Fibroblast of gingiva (primary cell): ENCODE measurements around the gene AOPEP.
"Not testable (repeated sequence)": the region's sequence is repeated elsewhere in the genome, so short reads cannot be mapped to it uniquely, and the experiment has no call there.

ENCODE experiments used
- DNase-seq: peaks from one replicate; pipeline ENCODE4 v3.0.0-alpha.2; 2011; ENCODE audit warnings: low read depth

The AOPEP gene

DNA sequence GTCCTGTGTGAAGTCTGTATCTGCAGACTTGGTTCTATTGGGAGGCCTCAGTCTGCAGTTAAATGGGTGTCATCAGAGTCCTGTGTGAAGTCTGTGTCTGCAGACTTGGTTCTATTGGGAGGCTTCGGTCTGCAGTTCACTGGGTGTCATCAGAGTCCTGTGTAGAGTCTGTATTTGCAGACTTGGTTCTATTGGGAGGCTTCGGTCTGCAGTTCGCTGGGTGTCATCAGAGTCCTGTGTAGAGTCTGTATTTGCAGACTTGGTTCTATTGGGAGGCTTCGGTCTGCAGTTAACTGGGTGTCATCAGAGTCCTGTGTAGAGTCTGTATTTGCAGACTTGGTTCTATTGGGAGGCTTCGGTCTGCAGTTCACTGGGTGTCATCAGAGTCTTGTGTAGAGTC, 239.1 kb downstream of the AOPEP start:
- not testable (repeated sequence) for DNase-seq

DNA sequence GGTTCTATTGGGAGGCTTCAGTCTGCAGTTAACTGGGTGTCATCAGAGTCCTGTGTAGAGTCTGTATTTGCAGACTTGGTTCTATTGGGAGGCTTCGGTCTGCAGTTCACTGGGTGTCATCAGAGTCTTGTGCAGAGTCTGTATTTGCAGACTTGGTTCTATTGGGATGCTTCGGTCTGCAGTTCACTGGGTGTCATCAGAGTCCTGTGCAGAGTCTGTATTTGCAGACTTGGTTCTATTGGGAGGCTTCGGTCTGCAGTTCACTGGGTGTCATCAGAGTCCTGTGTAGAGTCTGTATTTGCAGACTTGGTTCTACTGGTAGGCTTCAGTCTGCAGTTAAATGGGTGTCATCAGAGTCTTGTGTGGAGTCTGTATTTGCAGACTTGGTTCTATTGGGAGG, 239.5 kb downstream of the AOPEP start:
- not testable (repeated sequence) for DNase-seq

DNA sequence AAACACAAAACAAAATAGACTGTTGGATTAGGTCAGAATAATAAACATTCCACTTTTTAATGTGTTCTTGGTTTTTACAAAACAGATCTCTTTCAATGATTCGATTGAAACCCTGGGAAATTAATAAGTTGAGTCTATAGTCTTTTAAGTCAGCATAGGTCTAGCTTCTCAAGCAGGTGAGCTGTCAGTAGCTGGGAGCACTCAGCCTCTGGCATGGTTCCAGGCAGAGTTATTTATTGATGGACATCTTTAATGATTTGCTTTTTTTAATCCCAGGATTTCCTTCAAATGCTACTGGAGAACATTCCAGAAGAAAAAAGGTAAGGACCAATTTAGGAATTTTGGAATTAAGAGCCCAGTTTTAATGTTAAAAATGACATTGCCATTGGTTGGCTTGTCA, 241.0 kb downstream of the AOPEP start:
- DNase-seq = no peak

DNA sequence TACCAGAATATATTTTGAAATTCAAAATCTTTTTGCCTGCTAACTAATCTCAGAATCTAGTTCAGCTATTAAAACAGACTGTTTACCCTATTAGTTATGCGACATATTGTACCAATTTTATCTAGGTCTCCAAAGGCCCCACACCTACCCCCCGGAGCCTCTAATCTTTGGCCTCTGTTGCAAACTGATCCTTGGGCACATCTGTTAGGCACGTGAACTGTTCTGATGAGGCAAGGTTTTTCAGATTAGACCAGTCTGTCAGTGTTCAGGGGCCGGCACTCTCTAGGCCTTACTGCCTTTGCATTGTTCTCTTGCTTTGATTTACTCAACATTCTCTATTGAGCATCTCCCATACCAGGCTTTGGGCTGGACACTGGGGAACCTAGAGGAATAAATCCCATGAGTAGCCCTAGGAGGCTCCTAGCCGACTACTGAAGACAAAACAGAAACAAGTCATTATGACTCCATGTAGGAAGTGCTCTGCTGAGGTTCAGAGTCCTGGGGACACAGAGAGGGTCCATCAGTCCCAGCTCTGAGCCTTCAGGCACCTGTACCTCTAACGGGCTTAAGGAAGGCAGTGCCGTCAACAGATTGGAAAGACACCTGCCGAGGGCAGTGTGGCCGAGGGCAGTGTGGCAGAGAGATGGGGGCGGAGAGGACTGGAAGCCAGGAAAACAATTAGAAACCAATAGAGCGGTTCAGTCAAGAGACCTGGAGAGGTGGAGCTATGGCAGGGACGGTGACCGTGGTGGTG, 245.1 kb downstream of the AOPEP start:
- DNase-seq = peak; percentile 44

DNA sequence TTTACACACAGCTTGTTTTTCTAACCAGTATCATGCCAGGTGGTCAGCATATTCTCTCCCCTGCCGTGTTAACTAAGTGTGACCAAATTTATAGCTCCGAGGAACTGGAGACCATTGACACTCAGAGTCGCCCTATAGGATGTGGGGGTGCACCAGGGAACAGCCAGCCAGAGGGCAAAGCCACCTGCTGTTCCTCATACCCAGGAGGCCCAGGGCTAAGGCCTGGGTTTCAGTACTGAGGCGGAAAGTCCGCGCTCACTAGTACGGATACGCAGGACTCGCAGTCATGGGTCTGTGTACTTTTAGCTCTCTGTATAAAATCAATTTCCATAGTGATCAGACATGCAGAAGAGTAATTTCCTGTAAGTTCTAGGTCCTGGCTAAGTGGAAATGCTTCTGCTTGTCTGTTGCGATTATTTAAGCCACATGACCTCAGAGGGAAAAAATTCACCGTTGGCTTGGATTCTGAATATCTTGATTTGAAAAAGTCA, 247.0 kb downstream of the AOPEP start:
- peak; percentile 68 for DNase-seq

DNA sequence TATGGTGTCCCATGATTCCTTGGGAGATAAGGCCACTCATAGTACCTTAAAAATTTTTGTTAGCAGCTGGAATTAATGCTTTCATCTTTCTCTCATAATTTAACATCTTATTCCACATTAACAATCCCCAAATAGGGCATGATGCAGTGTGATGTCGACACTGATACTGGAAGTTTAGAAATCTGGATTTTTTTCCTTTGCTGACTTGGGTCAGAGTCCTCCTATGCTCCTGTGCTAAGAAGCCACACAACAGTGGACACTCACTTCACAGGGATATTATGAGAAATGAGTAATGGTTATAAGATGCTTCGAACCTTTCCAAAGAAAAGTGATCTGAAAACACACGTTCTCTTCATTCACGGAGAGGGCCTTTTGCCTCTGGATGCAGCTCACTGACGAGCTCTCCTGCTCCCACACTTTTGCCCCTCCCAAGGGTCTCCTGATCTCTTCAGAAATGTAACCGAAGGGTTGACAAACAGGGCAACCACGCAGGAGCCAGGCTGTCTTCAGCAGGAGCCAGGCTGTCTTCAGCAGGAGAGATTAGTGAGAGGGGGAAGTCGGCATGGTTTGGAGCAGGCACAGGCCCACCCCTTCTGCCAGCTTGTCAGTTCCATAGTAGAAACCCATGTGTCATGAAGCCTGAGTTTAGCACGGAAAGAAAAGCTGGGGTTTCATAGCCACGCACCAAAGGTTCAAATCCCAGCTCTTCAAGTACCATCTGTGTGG, 247.8 kb downstream of the AOPEP start:
- peak; percentile 64 for DNase-seq

DNA sequence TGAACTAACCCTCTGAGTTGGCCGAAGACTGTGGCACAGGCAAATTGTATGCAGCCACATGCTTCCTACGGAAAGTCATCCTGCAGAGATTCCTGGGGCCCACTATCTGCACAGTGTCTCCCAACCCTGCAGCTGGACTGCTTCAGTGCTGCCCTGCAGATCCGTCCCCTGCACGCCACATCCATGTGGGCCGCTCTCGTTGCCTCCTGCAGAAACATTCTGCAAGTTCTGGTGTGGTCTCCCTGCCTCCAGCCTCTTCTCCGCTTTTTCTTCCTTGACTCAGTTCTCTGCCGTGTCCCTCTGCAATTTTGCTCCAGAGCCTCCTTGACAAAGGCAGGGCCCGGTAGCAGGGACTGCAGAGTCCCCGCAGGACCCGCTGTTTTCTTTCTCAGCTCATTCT, 249.0 kb downstream of the AOPEP start:
- no peak for DNase-seq

DNA sequence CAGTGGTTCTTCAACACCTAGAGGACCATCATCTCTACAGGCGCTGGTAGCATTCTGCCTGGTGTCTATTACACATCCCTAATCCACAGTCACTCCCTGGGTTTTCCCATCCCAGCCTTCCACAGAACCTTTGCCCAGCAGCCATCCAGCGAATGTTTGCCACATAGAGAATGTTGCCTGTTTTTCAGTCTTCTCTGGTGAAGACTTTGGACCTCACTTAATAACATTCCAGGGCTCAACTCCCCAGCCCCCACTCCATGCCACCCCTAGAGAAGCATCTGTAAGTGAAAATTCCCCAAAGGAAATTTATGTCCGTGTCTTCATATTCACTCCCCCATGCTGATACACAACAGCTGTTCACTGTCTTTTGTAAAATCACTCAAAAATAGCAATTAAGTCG, 249.6 kb downstream of the AOPEP start:
- DNase-seq = no peak

DNA sequence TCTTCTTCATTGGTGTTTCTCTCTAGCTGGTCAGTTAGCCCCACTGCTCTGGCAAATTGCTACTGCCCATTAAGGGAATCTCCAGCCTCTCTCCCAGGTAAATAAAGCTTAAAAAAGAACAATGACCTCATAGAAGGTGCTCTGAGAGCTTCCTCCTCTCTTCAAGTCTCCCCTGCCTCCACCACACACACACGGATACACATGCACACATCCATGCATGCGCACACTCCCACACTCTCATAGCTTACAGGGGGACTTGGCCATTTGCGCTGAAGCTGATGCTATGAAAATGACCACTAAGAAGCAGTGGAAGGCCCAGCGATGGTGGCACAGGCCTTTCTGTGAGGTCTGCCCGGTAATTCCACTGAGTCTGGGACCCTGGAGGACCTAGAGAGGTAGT, 250.9 kb downstream of the AOPEP start:
- DNase-seq = no peak

DNA sequence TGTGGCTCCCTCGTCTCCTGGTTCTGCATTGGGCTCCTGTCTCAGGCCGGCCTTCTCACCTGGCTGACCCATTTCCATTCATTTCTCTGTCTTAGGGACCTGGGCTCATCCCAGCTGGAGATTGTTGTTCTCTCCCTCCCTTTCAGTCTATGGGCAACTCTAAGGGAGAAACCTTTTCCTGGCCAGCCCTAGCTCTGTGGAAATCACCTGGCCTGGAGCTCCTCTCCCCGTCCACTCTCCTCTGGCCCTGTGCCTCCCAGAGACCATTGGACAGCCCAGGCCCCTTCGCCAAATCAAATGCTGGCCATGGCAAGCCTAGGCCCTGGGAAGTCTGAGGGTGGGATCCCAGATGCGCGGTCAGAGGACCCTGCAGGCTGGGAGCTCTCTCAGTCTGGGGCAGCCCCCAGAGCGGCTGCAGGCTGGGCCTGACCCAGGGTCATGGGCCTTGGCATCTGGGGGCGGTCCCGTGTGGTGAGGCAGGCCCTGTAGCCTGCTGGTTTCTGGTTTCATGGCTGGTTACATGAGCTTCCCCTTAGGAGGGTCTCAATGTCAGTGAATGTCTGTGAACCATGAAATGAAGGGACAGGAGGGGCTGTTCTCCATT, 253.5 kb downstream of the AOPEP start:
- DNase-seq = no peak

DNA sequence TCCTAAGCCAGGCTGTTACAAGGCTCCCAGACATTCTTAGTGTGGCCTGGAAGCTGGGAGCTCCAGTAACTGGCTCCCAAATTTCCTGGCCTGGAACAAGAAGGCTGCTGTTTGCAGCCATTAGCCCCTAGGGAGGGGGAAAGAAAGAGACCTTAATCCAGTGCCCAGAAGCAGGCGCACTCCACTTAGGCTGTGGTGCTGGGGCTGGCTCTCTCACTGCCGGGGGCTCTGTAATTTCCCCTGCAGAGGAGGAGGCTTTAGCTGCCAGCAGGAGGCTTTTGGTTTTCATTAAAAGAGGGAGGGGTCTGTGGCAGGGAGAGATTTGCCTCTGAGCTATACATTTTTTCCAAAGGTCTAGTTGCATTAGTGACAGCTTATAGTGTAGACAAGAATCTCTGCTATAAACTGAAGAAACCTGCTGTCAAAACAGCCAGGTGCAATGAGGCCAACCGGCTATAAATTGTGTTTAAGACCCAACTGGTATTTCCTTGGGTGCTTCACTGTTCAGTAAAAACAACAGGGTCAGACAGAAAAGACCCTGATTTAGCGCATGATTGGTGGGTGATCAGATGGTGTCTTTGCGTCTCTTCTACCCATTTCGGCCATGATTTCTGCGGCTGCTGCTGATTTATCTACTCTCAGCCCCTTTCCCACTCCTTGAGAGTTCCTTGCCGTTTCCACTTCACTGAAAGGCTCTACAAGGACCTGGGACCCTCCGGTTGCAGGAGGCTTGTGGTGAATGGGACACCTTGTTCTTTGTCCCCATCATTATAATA, 254.6 kb downstream of the AOPEP start:
- no peak for DNase-seq

DNA sequence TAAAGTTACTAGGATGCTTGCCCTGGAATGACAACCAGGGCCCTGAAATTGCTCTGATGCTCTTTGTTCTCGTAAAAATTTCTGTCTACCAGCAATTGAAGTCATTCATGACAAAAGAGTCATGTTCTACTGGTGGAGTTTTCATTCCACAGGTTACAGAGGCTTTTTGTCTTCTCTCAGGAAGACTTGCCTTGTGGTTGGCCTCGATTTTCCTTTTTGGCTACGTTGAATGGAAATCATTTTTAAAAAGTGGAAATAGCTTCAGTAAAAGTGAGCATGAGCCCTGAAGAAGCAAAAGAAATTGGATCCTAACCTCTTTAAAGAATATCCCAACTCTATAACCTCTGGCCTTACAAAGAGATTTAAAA, 255.2 kb downstream of the AOPEP start:
- no peak for DNase-seq

DNA sequence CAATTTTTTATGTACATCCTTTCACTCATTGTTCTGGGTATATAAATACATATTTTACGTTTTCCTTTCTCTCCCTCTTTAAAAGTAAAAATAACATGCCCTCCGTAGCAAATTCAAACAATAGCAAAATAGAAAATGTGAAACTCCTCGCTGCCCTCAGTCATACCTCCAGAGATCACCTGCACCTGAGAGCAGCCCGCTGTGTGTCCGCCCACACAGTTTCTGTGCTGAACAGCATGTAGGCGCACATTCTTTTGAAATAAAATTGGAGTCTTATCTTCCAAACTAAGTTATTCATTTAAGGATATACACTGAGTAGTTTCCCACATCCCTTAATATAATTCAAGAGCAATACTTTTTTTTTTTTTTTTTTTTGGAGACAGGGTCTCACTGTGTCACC, 255.7 kb downstream of the AOPEP start:
- DNase-seq = no peak

DNA sequence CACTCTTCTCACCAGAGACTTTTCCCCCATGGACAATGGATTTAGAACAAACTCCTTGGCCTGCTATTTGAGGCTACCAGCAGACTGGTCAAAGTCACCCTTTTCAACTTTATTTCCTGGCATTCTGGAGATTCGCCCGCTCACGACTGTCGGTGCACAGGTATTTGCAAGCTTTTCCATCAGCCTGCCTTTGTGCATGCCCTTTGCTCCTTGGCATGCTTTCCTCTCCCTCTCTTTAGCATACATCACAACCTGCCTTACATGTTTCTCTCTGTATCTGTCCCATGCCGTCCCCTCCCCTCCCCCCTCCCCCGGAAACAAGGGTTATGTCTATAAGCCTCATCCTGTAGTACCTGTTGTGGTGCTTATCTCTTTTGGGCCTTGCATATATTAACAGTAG, 257.1 kb downstream of the AOPEP start:
- DNase-seq = no peak

DNA sequence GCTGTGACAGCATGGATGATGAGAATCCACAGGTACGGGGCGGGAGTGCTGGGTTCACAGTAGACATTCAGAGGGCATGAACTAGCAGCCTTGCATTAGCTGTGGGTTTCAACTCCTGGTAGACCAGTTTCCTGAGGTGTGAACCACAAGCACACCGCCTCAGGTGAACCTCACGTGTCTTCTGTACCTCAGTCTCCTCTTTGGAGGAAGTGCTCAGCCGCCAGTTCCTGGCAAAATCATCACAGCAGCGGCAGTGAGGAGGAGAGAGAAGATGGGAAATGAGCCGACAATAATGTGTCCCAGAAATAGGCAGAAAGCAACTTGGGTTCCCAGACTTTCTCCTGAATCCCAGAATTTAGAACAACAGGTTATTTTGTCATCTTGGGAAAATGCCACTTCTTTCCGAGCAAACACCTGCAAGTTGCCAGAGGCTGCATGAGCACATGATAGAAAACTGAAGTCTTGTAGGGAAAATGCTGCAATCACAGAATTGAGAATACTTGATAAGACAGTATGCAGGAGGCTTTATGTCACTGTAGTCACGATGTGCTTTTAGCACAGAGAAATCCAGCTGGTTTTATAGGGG, 258.5 kb downstream of the AOPEP start:
- DNase-seq = no peak

DNA sequence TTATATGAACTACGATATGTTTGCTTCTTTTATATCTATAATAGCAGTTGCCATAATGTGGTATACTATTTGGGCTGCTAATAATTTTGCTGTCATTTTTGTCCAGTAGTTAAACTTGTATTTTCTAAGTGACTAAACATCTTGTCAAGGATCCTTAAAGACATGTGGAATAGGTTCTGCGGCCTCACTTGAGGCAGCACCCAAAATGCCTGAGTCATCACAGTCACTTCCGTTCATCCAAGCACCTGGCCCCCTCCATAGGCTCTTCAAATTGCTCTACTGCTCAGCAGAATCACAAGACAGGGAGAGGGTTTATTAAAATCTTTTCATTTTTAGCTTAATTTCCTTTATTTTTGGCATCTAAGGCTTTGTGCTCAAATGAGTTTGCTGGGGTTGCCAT, 259.1 kb downstream of the AOPEP start:
- no peak for DNase-seq

DNA sequence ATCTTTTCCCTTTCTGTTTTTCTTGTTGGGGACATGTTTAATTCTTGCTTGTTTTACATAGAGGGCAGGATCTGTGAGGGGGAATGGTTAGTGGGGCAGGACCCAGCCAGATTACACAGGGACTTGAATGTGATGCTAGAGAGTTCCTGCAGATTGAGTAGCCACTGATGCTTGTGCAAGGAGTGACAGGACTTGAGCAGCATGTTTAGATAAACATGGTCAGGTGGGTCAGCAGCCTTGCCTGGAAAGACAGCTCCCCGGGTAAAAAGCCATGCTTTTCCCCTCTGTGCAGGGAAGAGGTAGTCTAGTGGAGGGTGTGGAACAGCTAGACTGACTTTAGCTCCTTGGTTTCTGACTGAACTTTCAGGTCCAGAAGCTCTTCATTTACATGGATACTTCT, 261.2 kb downstream of the AOPEP start:
- no peak for DNase-seq

DNA sequence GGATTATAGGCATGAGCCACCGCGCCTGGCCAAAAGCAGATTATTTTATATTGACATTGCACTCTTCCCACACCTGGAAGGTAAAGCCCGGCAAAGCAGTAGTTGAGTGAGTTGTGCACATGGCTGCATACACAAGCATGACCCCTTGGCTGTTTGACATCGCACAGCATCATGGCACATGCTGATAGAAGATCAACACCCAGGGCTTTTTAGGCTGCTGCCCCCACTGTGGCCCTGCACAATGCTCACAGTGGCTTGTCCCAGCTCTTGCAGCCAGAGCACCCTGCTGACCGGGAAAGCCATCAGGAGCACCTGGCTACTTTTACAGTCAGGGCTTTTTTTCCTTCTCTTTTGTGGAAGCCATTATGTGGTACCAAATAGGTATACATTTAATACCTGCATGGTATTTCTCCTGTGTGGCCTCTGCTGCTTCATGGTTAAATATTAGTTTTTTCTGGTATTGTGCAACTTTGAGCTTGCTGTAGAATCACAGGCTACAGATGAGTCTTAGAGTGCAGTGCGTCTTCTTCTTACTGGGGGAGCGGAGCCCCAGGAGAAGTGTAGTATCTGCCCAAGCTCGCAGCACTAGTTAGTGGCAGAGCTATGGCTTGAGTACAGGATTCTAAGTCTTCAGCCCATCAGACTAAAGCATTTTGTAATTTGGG, 264.5 kb downstream of the AOPEP start:
- no peak for DNase-seq

DNA sequence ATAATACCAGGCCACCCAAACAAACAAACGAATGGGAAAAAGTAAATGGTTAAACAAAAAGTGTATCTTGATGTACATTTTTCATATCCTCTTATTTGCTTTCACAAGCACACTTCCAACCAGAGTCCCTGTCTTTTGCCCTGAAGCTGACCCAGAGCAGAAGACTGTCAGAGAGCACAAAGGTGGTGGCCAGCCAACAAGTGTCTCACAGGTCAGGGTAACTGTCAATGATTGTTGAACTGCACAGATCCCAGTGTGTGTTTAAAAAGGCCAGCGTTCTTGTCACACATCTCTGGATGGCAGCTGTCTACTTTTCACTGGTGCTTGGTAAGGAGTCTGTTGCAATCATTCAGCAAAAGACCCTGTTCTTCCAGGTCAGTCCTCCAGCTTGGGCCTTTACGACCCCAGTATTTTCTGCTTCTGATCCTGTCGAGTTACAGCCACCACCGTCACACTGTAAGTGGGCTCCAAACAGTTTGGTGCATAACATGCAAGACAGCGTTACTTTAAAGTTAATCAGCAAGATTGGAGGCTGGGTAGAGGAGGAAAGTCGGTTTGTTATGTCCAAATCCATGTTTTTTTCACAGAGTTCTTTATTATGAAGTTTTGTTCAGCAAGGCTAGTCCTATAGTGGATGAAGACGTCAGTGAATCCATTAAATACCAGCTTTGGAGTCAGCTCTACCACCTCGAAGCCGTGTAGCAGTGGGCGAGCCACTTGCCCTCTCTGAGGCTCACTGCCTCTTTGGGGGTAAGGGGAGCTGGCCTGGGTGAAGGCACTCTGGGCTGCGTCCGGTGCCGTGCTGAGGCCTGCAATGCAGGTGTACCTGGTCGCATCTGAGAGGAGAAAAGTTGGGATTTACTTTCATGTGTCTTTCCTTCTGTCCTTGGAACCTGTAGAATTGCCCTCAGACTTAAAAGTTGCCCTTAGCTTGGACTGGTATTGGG, 265.7 kb downstream of the AOPEP start:
- no peak for DNase-seq

DNA sequence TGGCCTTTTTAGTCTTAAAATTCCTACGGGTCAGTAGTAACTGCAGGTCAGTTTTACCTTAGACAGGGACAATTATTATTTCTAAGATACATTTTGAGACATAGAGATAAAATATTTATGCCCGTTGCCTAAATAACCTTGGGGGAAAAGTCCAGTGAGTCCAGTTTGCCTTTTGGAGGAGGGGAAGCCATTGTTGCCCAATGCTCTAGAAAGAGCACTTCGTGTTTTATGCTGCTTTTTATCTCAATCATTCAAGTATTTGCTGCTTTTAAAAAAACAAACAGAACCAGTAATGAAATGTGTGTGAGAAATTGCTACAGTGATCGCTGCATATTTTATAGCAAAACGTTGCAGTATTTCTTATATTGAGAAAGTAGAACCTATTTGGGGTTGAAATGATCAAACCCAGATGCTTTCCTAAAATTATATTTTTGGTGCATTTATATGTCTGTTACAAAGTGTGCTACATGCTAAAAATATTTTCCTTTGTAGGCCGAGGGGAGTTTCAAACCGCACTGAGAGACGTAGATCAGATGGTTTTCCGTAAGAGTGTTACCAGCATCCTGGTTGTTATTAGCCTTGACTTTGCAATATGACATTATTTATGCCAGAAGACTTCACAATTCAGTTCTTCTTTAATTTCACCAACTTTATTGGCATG, 266.8 kb downstream of the AOPEP start:
- peak; percentile 89 for DNase-seq
